Memory B cell (primary cell): ENCODE data around the gene EIF4G3.
"Not testable (repeated sequence)": the region's sequence is repeated elsewhere in the genome, so short reads cannot be mapped to it uniquely, and the experiment has no call there.

Experiments
- ATAC-seq: fragments of 150-1000 bp; cut with Tn5 transposase; 2 replicates; pipeline ENCODE4 v1.10.0; 2021; ENCODE audit warnings: low read depth, mild to moderate bottlenecking, moderate library complexity
- DNase-seq, 2 donors: peaks; one replicate each; pipeline ENCODE4 v3.0.0; 2022; ENCODE audit warnings: low spot score in 2 of 2
- H3K27ac Mint-ChIP-seq: one replicate; pipeline ENCODE4 v1.8.0; 2022; ENCODE audit warnings: mild to moderate bottlenecking, moderate library complexity, mixed read lengths
- H3K27me3 Mint-ChIP-seq: one replicate; pipeline ENCODE4 v1.8.0; 2022; ENCODE audit warnings: mixed read lengths
- H3K36me3 Mint-ChIP-seq: one replicate; pipeline ENCODE4 v1.8.0; 2022; ENCODE audit warnings: mild to moderate bottlenecking, mixed read lengths
- H3K4me1 Mint-ChIP-seq: one replicate; pipeline ENCODE4 v1.8.0; 2022; ENCODE audit warnings: mixed read lengths
- H3K4me3 Mint-ChIP-seq: one replicate; pipeline ENCODE4 v1.8.0; 2022; ENCODE audit warnings: mild to moderate bottlenecking, moderate library complexity, mixed read lengths
- H3K9me3 Mint-ChIP-seq: one replicate; pipeline ENCODE4 v1.8.0; 2022; ENCODE audit warnings: mixed read lengths

EIF4G3 gene

DNA sequence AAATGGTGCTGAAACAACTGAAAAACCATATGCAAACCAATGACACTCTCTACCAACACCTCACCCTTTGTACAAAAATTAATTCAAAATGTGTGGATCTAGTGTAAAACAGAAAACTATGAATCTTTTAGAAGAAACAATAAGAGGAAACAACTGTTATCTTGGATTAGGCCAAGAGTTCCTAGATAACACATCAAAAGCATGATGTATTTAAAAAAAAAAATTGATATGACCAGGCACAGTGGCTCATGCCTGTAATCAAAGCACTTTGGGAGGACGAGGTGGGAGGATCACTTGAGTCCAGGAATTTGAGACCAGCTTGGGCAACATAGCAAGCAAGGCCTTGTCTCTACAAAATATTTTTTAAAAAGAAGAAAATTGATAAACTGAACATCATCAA lies 79.0 kb downstream of the EIF4G3 start:
- DNase-seq (no peak), ATAC-seq (no peak)
- Mint-ChIP-seq H3K4me3 (no peak overlapping the region), H3K4me1 (peaks cover 5% of the 10 kb centered on the region), H3K27ac (no peak overlapping the region), H3K36me3 (peaks cover 26% of the 10 kb centered on the region), H3K27me3 (no peaks in the 10 kb centered on the region), H3K9me3 (no peaks in the 10 kb centered on the region)

DNA sequence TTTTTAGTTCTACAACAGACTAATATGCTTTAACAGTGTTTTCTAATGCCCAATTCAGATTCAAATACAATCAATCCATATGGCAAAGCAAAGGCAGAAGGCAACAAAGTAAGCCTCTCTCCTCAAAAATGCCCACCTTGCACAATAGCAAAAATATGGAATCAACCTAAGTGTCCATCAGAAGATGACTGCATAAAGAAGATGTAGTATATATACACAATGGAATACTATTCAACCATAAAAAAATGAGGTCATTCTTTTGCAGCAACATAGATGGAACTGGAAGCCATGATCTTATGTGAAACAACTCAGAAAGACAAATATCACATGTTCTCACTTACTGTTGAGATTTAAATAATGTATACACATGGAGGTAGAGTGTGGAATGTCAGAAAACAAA lies 80.7 kb downstream of the EIF4G3 start:
- Mint-ChIP-seq H3K4me3 (no peak overlapping the region), H3K27me3 (no peaks in the 10 kb centered on the region), H3K36me3 (peaks cover 26% of the 10 kb centered on the region), H3K9me3 (no peaks in the 10 kb centered on the region), H3K4me1 (peaks cover 11% of the 10 kb centered on the region), H3K27ac (no peak overlapping the region)
- ATAC-seq (no peak), DNase-seq (no peak)

DNA sequence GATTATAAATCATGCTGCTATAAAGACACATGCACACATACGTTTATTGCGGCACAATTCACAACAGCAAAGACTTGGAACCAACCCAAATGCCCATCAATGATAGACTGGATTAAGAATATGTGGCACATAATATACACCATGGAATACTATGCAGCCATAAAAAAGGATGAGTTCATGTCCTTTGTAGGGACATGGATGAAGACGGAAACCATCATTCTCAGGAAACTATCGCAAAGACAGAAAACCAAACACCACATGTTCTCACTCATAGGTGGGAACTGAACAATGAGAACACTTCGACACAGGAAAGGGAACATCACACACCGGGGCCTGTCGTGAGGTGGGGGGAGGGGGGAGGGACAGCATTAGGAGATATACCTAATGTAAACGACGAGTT lies 82.4 kb downstream of the EIF4G3 start:
- peaks cover 22% of the 10 kb centered on the region for H3K4me1 Mint-ChIP-seq
- not testable (repeated sequence) for H3K4me3 Mint-ChIP-seq, H3K9me3 Mint-ChIP-seq, H3K27me3 Mint-ChIP-seq, DNase-seq, H3K27ac Mint-ChIP-seq, ATAC-seq
- H3K36me3 Mint-ChIP-seq: peaks cover 20% of the 10 kb centered on the region

DNA sequence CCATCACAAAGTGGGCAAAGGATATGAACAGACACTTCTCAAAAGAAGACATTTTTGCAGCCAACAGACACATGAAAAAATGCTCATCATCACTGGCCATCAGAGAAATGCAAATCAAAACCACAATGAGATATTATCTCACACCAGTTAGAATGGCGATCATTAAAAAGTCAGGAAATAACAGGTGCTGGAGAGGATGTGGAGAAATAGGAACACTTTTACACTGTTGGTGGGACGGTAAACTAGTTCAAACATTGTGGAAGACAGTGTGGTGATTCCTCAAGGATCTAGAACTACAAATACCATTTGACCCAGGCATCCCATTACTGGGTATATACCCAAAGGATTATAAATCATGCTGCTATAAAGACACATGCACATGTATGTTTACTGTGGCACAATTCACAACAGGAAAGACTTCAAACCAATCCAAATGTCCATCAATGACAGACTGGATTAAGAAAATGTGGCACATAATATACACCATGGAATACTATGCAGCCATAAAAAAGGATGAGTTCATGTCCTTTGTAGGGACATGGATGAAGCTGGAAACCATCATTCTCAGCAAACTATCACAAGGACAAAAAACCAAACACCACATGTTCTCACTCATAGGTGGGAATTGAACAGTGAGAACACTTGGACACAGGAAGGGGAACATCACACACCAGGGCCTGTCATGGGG lies 83.3 kb downstream of the EIF4G3 start:
- not testable (repeated sequence) for H3K27me3 Mint-ChIP-seq, H3K27ac Mint-ChIP-seq, H3K9me3 Mint-ChIP-seq, H3K4me3 Mint-ChIP-seq, DNase-seq, ATAC-seq
- peaks cover 23% of the 10 kb centered on the region for H3K4me1 Mint-ChIP-seq
- H3K36me3 Mint-ChIP-seq: peaks cover 20% of the 10 kb centered on the region

DNA sequence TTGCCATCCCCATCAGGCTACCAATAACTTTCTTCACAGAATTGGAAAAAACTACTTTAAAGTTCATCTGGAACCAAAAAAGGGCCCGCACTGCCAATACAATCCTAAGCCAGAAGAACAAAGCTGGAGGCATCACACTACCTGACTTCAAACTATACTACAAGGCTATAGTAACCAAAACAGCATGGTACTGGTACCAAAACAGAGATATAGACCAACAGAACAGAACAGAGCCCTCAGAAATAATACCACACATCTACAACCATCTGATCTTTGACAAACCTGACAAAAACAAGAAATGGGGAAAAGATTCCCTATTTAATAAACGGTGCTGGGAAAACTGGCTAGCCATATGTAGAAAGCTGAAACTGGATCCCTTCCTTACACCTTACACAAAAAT lies 84.2 kb downstream of the EIF4G3 start:
- not testable (repeated sequence) for DNase-seq, H3K27ac Mint-ChIP-seq, H3K9me3 Mint-ChIP-seq, H3K27me3 Mint-ChIP-seq, H3K4me3 Mint-ChIP-seq, ATAC-seq
- Mint-ChIP-seq H3K36me3 (peaks cover 20% of the 10 kb centered on the region), H3K4me1 (peaks cover 23% of the 10 kb centered on the region)

DNA sequence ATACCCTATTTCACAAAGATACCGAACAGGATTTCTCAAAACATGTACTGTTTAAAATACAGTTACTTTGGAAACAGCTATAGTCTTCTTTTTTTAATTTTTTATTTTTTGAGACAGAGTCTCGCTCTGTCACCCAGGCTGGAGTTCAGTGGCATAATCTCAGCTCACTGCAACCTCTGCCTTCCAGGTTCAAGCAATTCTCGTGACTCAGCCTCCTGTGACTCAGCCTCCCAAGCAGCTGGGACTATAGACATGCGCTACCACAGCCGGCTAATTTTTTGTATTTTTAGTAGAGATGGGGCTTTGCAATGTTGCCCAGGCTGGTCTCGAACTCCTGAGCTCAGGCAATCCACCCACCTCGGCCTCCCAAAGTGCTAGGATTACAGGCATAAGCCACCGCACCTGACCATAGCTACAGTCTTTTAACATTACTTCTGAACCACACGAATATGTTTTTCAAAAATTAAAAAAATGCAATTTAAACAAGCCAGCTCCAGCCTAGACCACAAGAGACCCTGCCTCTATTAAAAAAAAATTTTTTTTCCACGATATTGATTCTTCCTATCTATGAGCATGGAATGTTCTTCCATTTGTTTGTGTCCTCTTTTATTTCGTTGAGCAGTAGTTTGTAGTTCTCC lies 85.5 kb downstream of the EIF4G3 start:
- not testable (repeated sequence) for H3K4me3 Mint-ChIP-seq, ATAC-seq, DNase-seq, H3K27me3 Mint-ChIP-seq, H3K9me3 Mint-ChIP-seq
- H3K4me1 Mint-ChIP-seq: peaks cover 25% of the 10 kb centered on the region
- H3K27ac Mint-ChIP-seq: peak overlapping the region; percentile 36
- H3K36me3 Mint-ChIP-seq: peaks cover 19% of the 10 kb centered on the region

DNA sequence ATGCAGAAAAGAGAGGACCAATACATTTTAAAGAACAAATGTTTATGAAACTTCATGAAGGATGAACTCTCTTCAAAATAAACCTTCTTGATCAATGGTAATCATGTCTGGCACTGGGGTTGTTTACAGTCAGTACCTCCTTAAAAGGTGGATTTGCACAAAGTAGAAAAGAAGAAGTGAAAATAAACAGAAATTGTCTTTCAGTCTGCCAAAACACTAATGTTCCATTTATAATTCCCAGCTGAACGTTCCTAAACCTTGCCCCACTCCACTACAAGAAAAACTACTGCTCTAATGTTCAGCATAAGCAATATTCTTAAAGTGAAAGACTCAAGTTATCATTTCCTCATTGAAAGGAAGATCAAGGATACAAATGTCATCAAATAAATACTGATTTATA lies 86.2 kb downstream of the EIF4G3 start:
- ATAC-seq: peak; percentile 66
- Mint-ChIP-seq H3K27ac (peak overlapping the region; percentile 65), H3K4me3 (peak overlapping the region; percentile 41), H3K27me3 (no peaks in the 10 kb centered on the region), H3K4me1 (peaks cover 25% of the 10 kb centered on the region), H3K9me3 (no peaks in the 10 kb centered on the region), H3K36me3 (peaks cover 16% of the 10 kb centered on the region)
- no peak for DNase-seq

DNA sequence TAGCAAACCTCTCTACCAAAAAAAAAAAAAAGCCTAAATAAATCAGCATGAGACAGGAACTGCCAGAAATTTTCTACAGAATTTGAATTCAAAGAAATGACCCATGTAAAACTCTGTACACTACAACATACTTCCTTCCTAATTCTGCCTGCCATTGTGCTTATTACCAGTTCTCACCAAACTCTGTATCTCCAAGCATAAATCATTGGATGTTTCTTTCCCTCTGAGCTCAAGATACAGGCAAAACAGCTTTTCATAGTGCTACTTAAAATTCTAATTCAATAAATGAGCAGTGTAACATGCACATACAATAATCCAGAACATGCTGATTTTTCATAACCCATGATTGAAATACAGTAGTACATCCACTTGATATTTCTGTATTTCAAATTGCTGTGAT lies 87.0 kb downstream of the EIF4G3 start:
- ATAC-seq (no peak), DNase-seq (no peak)
- Mint-ChIP-seq H3K27me3 (no peaks in the 10 kb centered on the region), H3K4me1 (peaks cover 25% of the 10 kb centered on the region), H3K9me3 (no peaks in the 10 kb centered on the region), H3K36me3 (peaks cover 16% of the 10 kb centered on the region), H3K4me3 (peak overlapping the region; percentile 3), H3K27ac (peak overlapping the region; percentile 92)

DNA sequence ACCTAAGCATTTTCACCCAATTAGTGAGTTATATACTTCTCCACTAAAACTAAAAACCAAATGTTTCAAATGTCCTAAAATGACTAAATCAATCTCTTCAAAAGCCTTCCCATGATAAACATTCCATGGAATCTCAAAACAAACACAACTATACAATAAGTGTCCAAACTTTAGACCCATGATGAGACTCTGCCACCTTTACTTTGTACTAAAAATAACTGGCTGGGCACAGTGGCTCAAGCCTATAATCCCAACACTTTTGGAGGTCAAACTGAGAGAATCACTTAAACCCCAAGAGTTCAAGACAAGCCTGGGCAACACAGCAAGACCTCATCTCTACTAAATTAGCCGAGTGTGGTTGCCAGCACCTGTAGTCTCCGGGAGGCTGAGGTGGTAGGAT lies 87.4 kb downstream of the EIF4G3 start:
- H3K36me3 Mint-ChIP-seq: peaks cover 19% of the 10 kb centered on the region
- H3K27ac Mint-ChIP-seq: peak overlapping the region; percentile 92
- no peak overlapping the region for H3K4me3 Mint-ChIP-seq
- ATAC-seq (no peak), DNase-seq (no peak)
- H3K9me3 Mint-ChIP-seq: peaks cover 2% of the 10 kb centered on the region
- no peaks in the 10 kb centered on the region for H3K27me3 Mint-ChIP-seq
- H3K4me1 Mint-ChIP-seq: peaks cover 29% of the 10 kb centered on the region

DNA sequence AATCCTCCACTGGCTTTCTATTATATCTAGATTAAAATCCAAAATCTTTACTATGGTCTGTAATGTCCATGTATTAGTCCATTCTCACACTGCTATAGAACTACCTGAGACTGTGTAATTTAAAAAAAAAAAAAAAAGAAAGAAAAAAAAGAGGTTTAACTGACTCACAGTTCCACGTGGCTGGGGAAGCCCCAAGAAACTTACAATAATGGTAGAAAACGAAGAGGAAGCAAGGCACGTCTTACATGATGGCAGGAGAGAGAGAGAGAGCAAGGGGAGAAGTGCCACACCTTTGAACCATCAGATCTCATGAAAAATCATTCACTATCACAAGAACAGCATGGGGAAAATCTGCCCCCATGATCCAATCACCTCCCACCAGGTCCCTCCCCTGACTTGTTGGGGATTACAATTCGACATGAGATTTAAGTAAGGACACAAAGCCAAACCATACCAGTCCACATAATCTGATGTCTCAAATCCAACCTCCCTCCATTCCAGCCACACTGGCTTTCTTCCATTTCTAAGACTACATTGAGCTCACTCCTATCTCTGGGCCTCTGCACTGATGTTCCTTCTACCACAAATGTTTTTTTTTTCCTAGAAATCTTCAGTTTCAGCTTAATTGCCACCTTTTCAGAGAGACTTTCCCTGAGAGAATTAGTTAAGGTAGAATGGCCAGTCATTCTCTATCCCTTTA lies 92.4 kb downstream of the EIF4G3 start:
- no peak for DNase-seq
- Mint-ChIP-seq H3K4me1 (peaks cover 13% of the 10 kb centered on the region), H3K9me3 (peaks cover 2% of the 10 kb centered on the region), H3K27ac (peak overlapping the region; percentile 48), H3K36me3 (peaks cover 25% of the 10 kb centered on the region), H3K27me3 (no peaks in the 10 kb centered on the region), H3K4me3 (no peak overlapping the region)
- ATAC-seq: no peak

DNA sequence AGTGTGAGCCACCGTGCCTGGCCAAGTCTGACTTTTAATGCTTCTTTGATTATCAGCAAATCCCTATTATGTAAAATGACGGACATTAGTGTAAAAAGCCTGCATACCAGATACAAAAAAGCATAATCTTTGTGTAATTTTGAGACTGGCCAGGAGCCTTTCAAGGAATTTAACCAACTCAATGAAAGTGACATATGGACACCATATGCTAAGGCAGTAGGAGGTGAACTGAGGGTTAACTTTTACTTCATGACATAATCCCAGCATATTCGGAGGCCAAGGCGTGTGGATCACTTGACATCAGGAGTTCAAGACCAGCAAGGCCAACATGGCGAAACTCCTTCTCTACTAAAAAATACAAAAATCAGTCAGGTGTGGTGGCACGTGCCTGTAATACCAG lies 94.6 kb downstream of the EIF4G3 start:
- Mint-ChIP-seq H3K27ac (no peak overlapping the region), H3K4me3 (no peak overlapping the region), H3K9me3 (peaks cover 2% of the 10 kb centered on the region), H3K36me3 (peaks cover 24% of the 10 kb centered on the region), H3K27me3 (no peaks in the 10 kb centered on the region), H3K4me1 (peaks cover 10% of the 10 kb centered on the region)
- DNase-seq (no peak), ATAC-seq (no peak)

DNA sequence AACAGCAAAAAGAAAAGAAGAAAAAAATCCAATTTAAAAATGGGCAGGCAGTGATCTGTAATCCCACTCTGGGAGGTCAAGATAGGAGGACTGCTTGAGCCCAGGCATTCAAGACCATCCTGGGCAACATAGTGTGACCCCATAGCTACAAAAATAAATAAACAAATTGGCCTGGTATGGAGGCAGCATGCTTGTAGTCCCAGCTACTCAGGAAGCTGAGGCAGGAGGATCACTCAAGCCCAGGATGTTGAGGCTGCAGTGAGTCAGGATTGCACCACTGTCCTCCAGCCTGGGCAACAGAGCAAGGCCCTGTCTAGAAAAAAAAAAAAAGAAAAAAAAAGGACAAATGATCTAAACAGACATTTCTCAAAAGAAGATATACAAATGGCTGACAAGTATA lies 99.6 kb downstream of the EIF4G3 start:
- peak overlapping the region; percentile 21 for H3K27ac Mint-ChIP-seq

DNA sequence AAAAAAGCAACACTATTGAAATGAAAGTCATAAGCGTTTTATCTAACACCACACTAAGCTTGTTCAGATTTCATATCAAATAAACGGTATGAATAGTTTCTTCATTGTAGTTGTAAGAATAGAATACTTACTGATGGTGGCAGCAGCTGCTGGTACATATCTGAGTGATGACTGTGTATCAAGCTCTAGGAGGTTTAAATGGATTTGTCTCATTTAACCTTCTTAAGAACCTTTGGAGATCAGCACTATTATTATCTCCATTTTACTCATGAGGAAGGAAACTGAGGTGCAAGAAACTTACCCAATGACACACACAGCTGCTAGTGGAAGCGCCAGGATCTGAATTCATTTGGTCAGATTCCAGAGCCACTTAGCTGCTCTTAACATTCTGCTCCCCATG lies 104.0 kb downstream of the EIF4G3 start:
- ATAC-seq (no peak), DNase-seq (no peak)
- H3K4me3 Mint-ChIP-seq: no peak overlapping the region
- no peaks in the 10 kb centered on the region for H3K27me3 Mint-ChIP-seq
- H3K27ac Mint-ChIP-seq: no peak overlapping the region
- H3K4me1 Mint-ChIP-seq: peaks cover 9% of the 10 kb centered on the region
- peaks cover 10% of the 10 kb centered on the region for H3K36me3 Mint-ChIP-seq
- no peaks in the 10 kb centered on the region for H3K9me3 Mint-ChIP-seq

More for the DNA sequence above, 99.6 kb downstream of the EIF4G3 start:
- no peak for DNase-seq
- Mint-ChIP-seq H3K9me3 (no peaks in the 10 kb centered on the region), H3K27me3 (no peaks in the 10 kb centered on the region), H3K4me3 (no peak overlapping the region), H3K36me3 (peaks cover 17% of the 10 kb centered on the region), H3K4me1 (peaks cover 6% of the 10 kb centered on the region)
- ATAC-seq: no peak

DNA sequence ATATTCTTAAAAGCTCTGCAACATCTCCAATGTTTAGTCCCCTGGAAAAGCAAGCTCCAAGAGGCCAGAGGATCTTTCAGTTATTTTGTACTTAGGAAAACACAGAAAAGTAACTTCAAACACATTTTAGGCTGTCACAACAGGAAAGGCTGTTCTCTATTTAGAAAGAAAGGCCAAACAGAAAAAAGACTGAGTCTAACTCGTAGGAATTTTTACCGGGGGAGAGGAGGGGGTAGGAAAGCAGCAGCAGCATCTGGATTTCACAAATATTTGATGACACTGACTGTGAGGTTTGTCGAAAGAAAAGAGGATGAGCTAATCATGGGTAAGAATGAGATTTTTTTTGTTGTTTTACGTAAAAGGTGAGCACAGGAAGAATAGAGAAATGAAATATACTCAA lies 107.1 kb downstream of the EIF4G3 start:
- ATAC-seq: no peak
- no peak for DNase-seq
- peaks cover 6% of the 10 kb centered on the region for H3K36me3 Mint-ChIP-seq
- H3K4me1 Mint-ChIP-seq: peaks cover 3% of the 10 kb centered on the region
- H3K27ac Mint-ChIP-seq: no peak overlapping the region
- no peaks in the 10 kb centered on the region for H3K9me3 Mint-ChIP-seq
- H3K27me3 Mint-ChIP-seq: no peaks in the 10 kb centered on the region
- no peak overlapping the region for H3K4me3 Mint-ChIP-seq
